ENCODE measurements around the gene HDAC4. TPM values are rescaled to one million over a fixed set of nuclear protein-coding genes. Genes with fewer than 3 reads are reported as not detected.

Gene HDAC4
- total RNA-seq, 6 experiments from 2014 or later: 7.4 to 13.0 (median 9.5) TPM

DNA sequence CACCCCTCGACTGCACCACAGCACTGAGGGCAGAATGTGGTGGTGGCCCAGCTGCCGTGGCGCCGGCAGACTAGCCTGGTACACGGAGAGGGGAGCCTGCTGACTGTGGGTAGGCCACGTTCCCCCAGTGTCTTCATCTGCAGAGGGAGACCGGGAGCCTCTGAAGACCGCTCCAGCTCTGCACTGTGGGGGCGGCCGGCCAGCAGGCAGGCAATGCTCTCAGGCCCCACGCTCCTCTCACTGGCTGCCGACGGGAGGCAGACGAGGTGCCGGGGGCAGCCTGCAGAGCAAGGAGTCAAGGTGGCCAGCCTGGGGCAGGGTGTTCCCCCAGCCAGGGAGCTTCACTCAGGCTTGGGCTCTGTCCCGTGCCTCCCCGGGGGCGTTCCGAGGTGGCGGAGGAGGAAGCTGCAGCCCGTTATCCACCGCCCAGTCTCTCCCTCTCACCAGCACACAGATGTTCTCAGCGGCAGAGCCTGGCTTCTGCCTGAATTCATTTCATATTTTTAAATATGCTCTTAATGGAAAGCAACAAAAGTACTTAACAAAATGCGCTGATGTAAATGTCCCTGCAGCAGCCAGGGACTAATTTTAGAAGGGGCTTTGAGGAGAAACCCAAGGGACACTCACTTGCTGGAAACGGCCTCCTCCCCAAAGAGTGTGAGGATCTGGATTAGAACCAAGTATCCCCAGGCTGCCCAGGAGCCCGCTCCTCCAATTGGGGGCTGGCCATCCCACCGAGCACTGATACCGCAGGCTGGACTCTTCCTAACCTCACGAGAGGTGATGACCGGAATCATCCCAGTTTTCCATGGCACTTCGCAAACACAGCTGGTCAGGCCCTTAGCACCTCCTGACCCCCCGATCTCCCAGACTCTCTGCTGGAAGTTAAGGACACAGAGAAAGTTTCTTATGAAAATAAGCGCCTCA, 87.8 kb downstream of the HDAC4 start:
- Mint-ChIP-seq H3K4me1 (ENCODE audit: low read depth) (peaks cover 24% of the 10 kb centered on the region), H3K27ac (no peak overlapping the region), H3K36me3 (ENCODE audit: low read depth) (peaks cover 14% of the 10 kb centered on the region), H3K27me3 (ENCODE audit: insufficient read depth) (peaks cover 2% of the 10 kb centered on the region; the same call in 1 of the 2 replicates), H3K4me3 (no peak overlapping the region), H3K9me3 (no peaks in the 10 kb centered on the region)
- DNase-seq: no peak
- TF ChIP-seq, protein P1, sequence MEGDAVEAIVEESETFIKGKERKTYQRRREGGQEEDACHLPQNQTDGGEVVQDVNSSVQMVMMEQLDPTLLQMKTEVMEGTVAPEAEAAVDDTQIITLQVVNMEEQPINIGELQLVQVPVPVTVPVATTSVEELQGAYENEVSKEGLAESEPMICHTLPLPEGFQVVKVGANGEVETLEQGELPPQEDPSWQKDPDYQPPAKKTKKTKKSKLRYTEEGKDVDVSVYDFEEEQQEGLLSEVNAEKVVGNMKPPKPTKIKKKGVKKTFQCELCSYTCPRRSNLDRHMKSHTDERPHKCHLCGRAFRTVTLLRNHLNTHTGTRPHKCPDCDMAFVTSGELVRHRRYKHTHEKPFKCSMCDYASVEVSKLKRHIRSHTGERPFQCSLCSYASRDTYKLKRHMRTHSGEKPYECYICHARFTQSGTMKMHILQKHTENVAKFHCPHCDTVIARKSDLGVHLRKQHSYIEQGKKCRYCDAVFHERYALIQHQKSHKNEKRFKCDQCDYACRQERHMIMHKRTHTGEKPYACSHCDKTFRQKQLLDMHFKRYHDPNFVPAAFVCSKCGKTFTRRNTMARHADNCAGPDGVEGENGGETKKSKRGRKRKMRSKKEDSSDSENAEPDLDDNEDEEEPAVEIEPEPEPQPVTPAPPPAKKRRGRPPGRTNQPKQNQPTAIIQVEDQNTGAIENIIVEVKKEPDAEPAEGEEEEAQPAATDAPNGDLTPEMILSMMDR (IDR thresholded peaks at IDR 0.05): no peak

GRCh38 chr2:239312081-239312511, 88.7 kb downstream of the HDAC4 start:
- Mint-ChIP-seq H3K27ac (no peak overlapping the region), H3K36me3 (ENCODE audit: low read depth) (peaks cover 14% of the 10 kb centered on the region), H3K27me3 (ENCODE audit: insufficient read depth) (peaks cover 2% of the 10 kb centered on the region; the same call in 1 of the 2 replicates), H3K9me3 (no peaks in the 10 kb centered on the region), H3K4me3 (no peak overlapping the region), H3K4me1 (ENCODE audit: low read depth) (peaks cover 20% of the 10 kb centered on the region)
- DNase-seq: no peak
- TF ChIP-seq, protein P1 (IDR thresholded peaks at IDR 0.05): no peak

DNA sequence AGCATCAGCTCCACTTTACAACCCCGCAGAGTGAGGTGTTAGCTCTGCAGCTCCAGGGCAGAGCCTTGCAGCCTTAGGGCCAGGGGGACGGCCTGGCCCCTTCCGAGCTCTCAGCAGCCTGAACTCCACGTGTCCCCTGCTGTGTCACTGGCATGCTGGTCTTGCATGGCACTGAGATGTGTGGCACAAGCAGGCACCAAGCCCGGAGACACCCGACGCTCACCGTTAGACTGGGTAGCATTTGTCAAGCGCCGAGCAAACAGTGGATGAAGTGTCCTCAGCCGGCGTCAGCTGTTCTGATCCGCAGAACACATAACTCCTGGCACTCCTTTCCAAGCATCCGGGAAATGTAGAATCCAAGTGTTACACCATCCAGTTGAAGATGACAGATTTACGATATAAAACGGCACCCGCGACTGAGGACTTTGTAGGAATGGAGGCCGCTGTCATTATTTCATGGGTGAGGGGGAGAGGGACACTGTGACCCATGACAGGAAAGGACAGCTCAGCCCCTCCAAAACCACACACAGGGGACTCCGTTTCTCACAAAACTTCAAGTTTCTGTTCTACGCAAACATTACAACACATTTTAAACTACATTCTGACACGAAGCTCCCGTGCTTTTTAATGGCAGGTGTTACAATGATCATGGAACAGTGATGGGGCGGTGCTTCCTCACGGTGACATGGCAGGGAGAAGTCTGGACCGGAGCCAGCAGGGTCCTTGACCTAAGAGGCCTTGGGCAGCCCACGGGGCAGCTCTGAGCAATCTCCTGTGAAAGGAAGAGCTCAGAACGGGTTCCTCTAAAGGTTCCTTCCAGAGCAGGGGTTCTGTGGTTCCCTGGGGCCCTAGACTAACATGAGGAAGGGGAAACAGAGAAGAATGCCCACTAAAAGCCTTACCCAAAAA, 89.4 kb downstream of the HDAC4 start:
- Mint-ChIP-seq H3K27me3 (ENCODE audit: insufficient read depth) (peaks cover 2% of the 10 kb centered on the region; the same call in 1 of the 2 replicates), H3K36me3 (ENCODE audit: low read depth) (peaks cover 14% of the 10 kb centered on the region), H3K4me1 (ENCODE audit: low read depth) (peaks cover 17% of the 10 kb centered on the region), H3K27ac (no peak overlapping the region), H3K4me3 (no peak overlapping the region), H3K9me3 (no peaks in the 10 kb centered on the region)
- TF ChIP-seq, protein P1 (IDR thresholded peaks at IDR 0.05): no peak
- DNase-seq: no peak

DNA sequence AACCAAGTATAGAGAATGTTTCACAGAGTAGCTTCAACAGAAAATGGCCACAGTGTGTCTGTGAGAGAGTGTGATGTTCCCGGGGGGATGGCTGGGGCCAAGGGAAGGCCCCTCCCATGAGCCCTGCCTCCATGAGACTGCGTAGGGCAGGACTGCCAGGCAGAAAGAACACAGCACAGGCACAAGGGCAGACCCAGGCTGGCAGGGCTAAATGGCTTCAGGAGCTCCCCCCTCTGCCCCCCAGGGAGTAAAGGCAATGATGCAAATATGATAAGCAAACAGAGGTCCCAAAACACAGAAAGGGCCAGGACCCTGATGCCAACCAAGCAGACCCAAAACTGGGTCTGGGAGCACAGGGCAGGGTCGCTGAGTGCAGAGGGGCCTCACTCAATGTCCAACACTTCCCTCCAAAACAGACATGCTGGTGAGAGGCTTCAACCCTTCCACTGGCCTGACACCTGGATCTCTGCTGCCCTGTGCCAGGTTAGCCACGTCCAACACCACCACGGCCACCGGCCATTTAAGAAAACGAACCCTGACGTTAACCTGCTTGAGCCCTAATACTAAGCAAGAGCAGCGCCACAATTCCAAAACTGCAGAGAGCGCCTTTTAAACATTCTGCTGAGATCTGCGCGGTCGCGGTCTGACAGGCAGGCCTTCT, 90.3 kb downstream of the HDAC4 start:
- H3K36me3 Mint-ChIP-seq (ENCODE audit: low read depth): peaks cover 14% of the 10 kb centered on the region
- no peaks in the 10 kb centered on the region for H3K9me3 Mint-ChIP-seq
- no peak overlapping the region for H3K4me3 Mint-ChIP-seq
- H3K27ac Mint-ChIP-seq: no peak overlapping the region
- peaks cover 17% of the 10 kb centered on the region for H3K4me1 Mint-ChIP-seq (ENCODE audit: low read depth)
- no peaks in the 10 kb centered on the region; the same call in 1 of the 2 replicates for H3K27me3 Mint-ChIP-seq (ENCODE audit: insufficient read depth)
- DNase-seq: no peak
- TF ChIP-seq, protein P1 (IDR thresholded peaks at IDR 0.05): no peak
